SK-N-SH (cell line): ENCODE measurements around the gene MPPE1. TPM values are rescaled to one million over a fixed set of nuclear protein-coding genes. Genes with fewer than 3 reads are reported as not detected.

ENCODE experiments used
- CTCF ChIA-PET: fragments of 300-600, 350-600 bp; formaldehyde crosslinking; extraction: SDS; loops from one replicate; lab custom pipeline; 2021; lab: Yijun Ruan, JAX
- POLR2A ChIA-PET: fragments of 350-600 bp; sonication (Branson Sonifier 250); formaldehyde crosslinking; extraction: SDS; loops from one replicate; lab custom pipeline; 2020; ENCODE audit warnings: antibody characterized with exemption, inconsistent platforms; lab: Yijun Ruan, JAX
- DNase-seq: peaks from one replicate; pipeline ENCODE4 v3.0.0; 2012
- H2AFZ ChIP-seq: fragments of 200-600 bp; sonication (generic); 2 replicates; pipeline ENCODE4 v1.8.1; 2016; ENCODE audit warnings: antibody characterized with exemption, mild to moderate bottlenecking, low read depth
- H3F3A ChIP-seq: fragments of 200-600 bp; sonication (generic); replicated peaks from 2 replicates; pipeline ENCODE3; 2016; ENCODE audit warnings: antibody characterized with exemption, mild to moderate bottlenecking; ENCODE audit not compliant: insufficient read depth
- H3K27ac ChIP-seq, 2 experiments: fragments of 200-500 bp in 1 of 2; fragments of 200-600 bp in 1 of 2; sonication (Bioruptor generic) in 1 of 2; sonication (generic), shearing (Covaris generic) in 1 of 2; 2 replicates each; pipeline versions ENCODE4 v1.5.1 to v1.6.1; 2014 to 2016; ENCODE audit warnings: low read depth in 2 of 2, inconsistent platforms in 1 of 2, low read length in 1 of 2, mild to moderate bottlenecking in 1 of 2, mixed read lengths in 1 of 2
- H3K27me3 ChIP-seq: fragments of 200-600 bp; sonication (generic), shearing (Covaris generic); 2 replicates; pipeline ENCODE4 v1.6.1; 2016; ENCODE audit warnings: mixed run types; ENCODE audit not compliant: insufficient read depth
- H3K36me3 ChIP-seq, 2 experiments: fragments of 200-500 bp in 1 of 2; fragments of 200-600 bp in 1 of 2; sonication (Bioruptor generic) in 1 of 2; sonication (generic) in 1 of 2; replicated peaks in 1 of 2; 2 replicates each; pipeline versions ENCODE3 to v1.5.1; 2014 to 2016; ENCODE audit warnings: low read length in 1 of 2, mild to moderate bottlenecking in 1 of 2; ENCODE audit not compliant: insufficient read depth in 2 of 2, control insufficient read depth in 1 of 2
- H3K4me1 ChIP-seq, 2 experiments: fragments of 200-500 bp in 1 of 2; fragments of 200-600 bp in 1 of 2; sonication (Bioruptor generic) in 1 of 2; sonication (generic), shearing (Covaris generic) in 1 of 2; 2 replicates each; pipeline versions ENCODE4 v1.5.1 to v1.6.1; 2014 to 2016; ENCODE audit warnings: low read depth in 1 of 2, low read length in 1 of 2, mixed run types in 1 of 2; ENCODE audit not compliant: insufficient read depth in 2 of 2, control insufficient read depth in 1 of 2
- H3K4me2 ChIP-seq: fragments of 200-600 bp; sonication (generic), shearing (Covaris generic); 2 replicates; pipeline ENCODE4 v1.6.1; 2017; ENCODE audit warnings: mixed run types
- H3K4me3 ChIP-seq, 2 experiments: fragments of 200-500 bp in 1 of 2; fragments of 200-600 bp in 1 of 2; sonication (Bioruptor generic) in 1 of 2; sonication (generic), shearing (Covaris generic) in 1 of 2; 2 replicates each; pipeline versions ENCODE4 v1.5.1 to v1.8.1; 2014 to 2016; ENCODE audit warnings: low read depth in 2 of 2, inconsistent platforms in 1 of 2, low read length in 1 of 2, mild to moderate bottlenecking in 1 of 2, mixed read lengths in 1 of 2, moderate library complexity in 1 of 2
- H3K79me2 ChIP-seq: fragments of 200-600 bp; sonication (generic); 2 replicates; pipeline ENCODE4 v1.8.1; 2017; ENCODE audit warnings: mild to moderate bottlenecking; ENCODE audit not compliant: insufficient read depth
- H3K9ac ChIP-seq: fragments of 200-600 bp; sonication (generic); 2 replicates; pipeline ENCODE4 v1.6.1; 2017; ENCODE audit warnings: mixed run types
- H3K9me2 ChIP-seq: fragments of 200-600 bp; sonication (generic); 2 replicates; pipeline ENCODE4 v1.6.1; 2017; ENCODE audit warnings: mixed run types
- H3K9me3 ChIP-seq: fragments of 200-600 bp; sonication (generic); 2 replicates; pipeline ENCODE4 v1.6.1; 2017; ENCODE audit warnings: mixed run types, mild to moderate bottlenecking, moderate library complexity
- H4K20me1 ChIP-seq: fragments of 200-600 bp; sonication (generic); 2 replicates; pipeline ENCODE4 v1.6.1; 2017; ENCODE audit warnings: mild to moderate bottlenecking, mixed run types; ENCODE audit not compliant: insufficient read depth
- CHD2 ChIP-seq: fragments of 150-350 bp; IDR thresholded peaks from 2 replicates; pipeline ENCODE4 v1.6.1; 2018; ENCODE audit warnings: low read length; ENCODE audit not compliant: partially characterized antibody
- CTCF ChIP-seq: fragments of 200-600 bp; sonication (generic); IDR thresholded peaks from 2 replicates; pipeline ENCODE4 v1.6.1; 2017; ENCODE audit warnings: antibody characterized with exemption, mild to moderate bottlenecking, moderate library complexity
- FOXM1 ChIP-seq: IDR thresholded peaks from 2 replicates; pipeline ENCODE4 v1.4.0; 2012; ENCODE audit warnings: low read depth, mild to moderate bottlenecking
- GABPA ChIP-seq: IDR thresholded peaks from 2 replicates; pipeline ENCODE4 v1.4.0; 2012; ENCODE audit warnings: low read depth, mild to moderate bottlenecking
- MEF2A ChIP-seq: IDR thresholded peaks from 2 replicates; pipeline ENCODE4 v1.4.0; 2012; ENCODE audit warnings: low read depth, borderline replicate concordance
- NFIC ChIP-seq: IDR thresholded peaks from 2 replicates; pipeline ENCODE4 v1.4.0; 2012; ENCODE audit warnings: borderline replicate concordance
- POLR2AphosphoS5 ChIP-seq: IDR thresholded peaks from 2 replicates; pipeline ENCODE4 v1.6.1; 2012; ENCODE audit warnings: low read depth, low read length
- RCOR1 ChIP-seq: fragments of 150-350 bp; IDR thresholded peaks from 2 replicates; pipeline ENCODE4 v1.6.1; 2017; ENCODE audit warnings: antibody characterized with exemption, low read length
- REST ChIP-seq: IDR thresholded peaks from 2 replicates; pipeline ENCODE4 v1.6.1; 2012; ENCODE audit warnings: mild to moderate bottlenecking, low read depth, low read length, moderate library complexity
- SIN3A ChIP-seq: IDR thresholded peaks from 2 replicates; pipeline ENCODE4 v1.6.1; 2012; ENCODE audit warnings: low read depth, mild to moderate bottlenecking, low read length, moderate library complexity, borderline replicate concordance
- SMC3 ChIP-seq: IDR thresholded peaks from 2 replicates; pipeline ENCODE4 v1.6.1; 2012; ENCODE audit warnings: low read depth, low read length, improper control_type of control experiment
- TAF1 ChIP-seq: IDR thresholded peaks from 2 replicates; pipeline ENCODE4 v1.6.1; 2012; ENCODE audit warnings: low read depth, mild to moderate bottlenecking, low read length, moderate library complexity, borderline replicate concordance
- YY1 ChIP-seq: IDR thresholded peaks from 2 replicates; pipeline ENCODE4 v1.4.0; 2012; ENCODE audit warnings: low read depth, mild to moderate bottlenecking
- ZBTB33 ChIP-seq: IDR thresholded peaks from 2 replicates; pipeline ENCODE4 v1.4.0; 2012; ENCODE audit warnings: low read depth, borderline replicate concordance
- WGBS: methylation state at CpG from one replicate; pipeline ENCODE4 v1.1.6; 2017; ENCODE audit warnings: low lambda C conversion rate; 5-methylcytosine and 5-hydroxymethylcytosine counted together
- polyA plus RNA-seq, 3 experiments: library from polyadenylated mRNA; depleted of rRNA; stranded (reverse); fragments of >200 nt; gene quantifications; 2 replicates each; pipeline ENCODE4 v1.2.3, GENCODE V29; 2012

Gene MPPE1
- polyA plus RNA-seq, 1 of the 3 experiments (the other 2 are of a cell fraction) = 13.2 TPM

GRCh38 chr18:11862468-11863137 lies 45.5 kb downstream of the MPPE1 start (continued):
- TF ChIP-seq ZBTB33 = no peak
- no peak for TF ChIP-seq RCOR1
- TF ChIP-seq SIN3A = no peak
- TF ChIP-seq CHD2 = no peak
- TF ChIP-seq REST = no peak
- TF ChIP-seq MEF2A = no peak
- TF ChIP-seq YY1 = no peak
- TF ChIP-seq FOXM1 = no peak
- TF ChIP-seq NFIC = no peak

- no peaks in the 10 kb centered on the region; the same call in 1 of the 2 replicates for H3K27me3 ChIP-seq
- no peak overlapping the region for H3K4me2 ChIP-seq
- H2AFZ ChIP-seq = no peak overlapping the region
- DNase-seq = no peak
- CTCF ChIA-PET = interaction anchor here (1.6 kb wide), 1 partner anchor 177 kb away, joined by 4 read pairs; no protein-coding TSS in a partner anchor
- no peak overlapping the region for H3K4me3 ChIP-seq
- no peaks in the 10 kb centered on the region for H3K9me2 ChIP-seq
- 82% methylated on average over 16 of the region's 20 CpGs for WGBS
- no peaks in the 10 kb centered on the region for H4K20me1 ChIP-seq
- peaks cover 13% of the 10 kb centered on the region for H3F3A ChIP-seq
- H3K4me1 ChIP-seq = peaks cover 0 to 2% of the 10 kb centered on the region in 2 experiments; a peak in 2 of 4 replicates
- H3K27ac ChIP-seq = no peak overlapping the region
- H3K79me2 ChIP-seq = no peaks in the 10 kb centered on the region
- no peaks in the 10 kb centered on the region for H3K36me3 ChIP-seq
- H3K9ac ChIP-seq = no peak overlapping the region
- TF ChIP-seq FOXM1 (no peak), TAF1 (no peak), GABPA (no peak), POLR2AphosphoS5 (no peak), CTCF (no peak), SMC3 (no peak)
- no peaks in the 10 kb centered on the region for H3K9me3 ChIP-seq
- POLR2A ChIA-PET = no interaction called here
Observed at GRCh38 chr18:11861583-11862288, 46.4 kb downstream of the MPPE1 start.
